Dendritic cell treated with granulocyte-macrophage colony-stimulating factor and Interleukin-4, amounts not matched to agents 40 ng/mL and 50 ng/mL, for 4 days (primary cell): ENCODE data around the gene ZNF516.
A peak's percentile ranks its signal among the peaks of the same experiment; 100 is the strongest.

Experiments
- H3K27ac Mint-ChIP-seq: one replicate; pipeline ENCODE4 v1.8.0; 2022; ENCODE audit warnings: mild to moderate bottlenecking, mixed read lengths
- H3K27me3 Mint-ChIP-seq: one replicate; pipeline ENCODE4 v1.8.0; 2022; ENCODE audit warnings: mild to moderate bottlenecking, mixed read lengths
- H3K36me3 Mint-ChIP-seq: one replicate; pipeline ENCODE4 v1.8.0; 2022; ENCODE audit warnings: low read depth, mixed read lengths
- H3K4me1 Mint-ChIP-seq: one replicate; pipeline ENCODE4 v1.8.0; 2022; ENCODE audit warnings: low read depth, mixed read lengths
- H3K4me3 Mint-ChIP-seq: one replicate; pipeline ENCODE4 v1.8.0; 2022; ENCODE audit warnings: mild to moderate bottlenecking, moderate library complexity, mixed read lengths
- H3K9me3 Mint-ChIP-seq: one replicate; pipeline ENCODE4 v1.8.0; 2022; ENCODE audit warnings: mixed read lengths
- intact Hi-C: fragments of 100-400 bp; cut with micrococcal nuclease; formaldehyde crosslinking; loops from one replicate; pipeline ENCODE4 v1.15.0; 2022

ZNF516 gene

GRCh38 chr18:76392349-76392748, 102.7 kb downstream of the ZNF516 start:
- intact Hi-C loops: no loop called here
- Mint-ChIP-seq H3K4me1 (peaks cover 70% of the 10 kb centered on the region), H3K36me3 (peaks cover 53% of the 10 kb centered on the region), H3K27ac (peak overlapping the region; percentile 59), H3K9me3 (no peaks in the 10 kb centered on the region), H3K4me3 (no peak overlapping the region), H3K27me3 (no peaks in the 10 kb centered on the region)

- H3K4me3 Mint-ChIP-seq: no peak overlapping the region
- H3K36me3 Mint-ChIP-seq: peaks cover 53% of the 10 kb centered on the region
- H3K9me3 Mint-ChIP-seq: no peaks in the 10 kb centered on the region
- H3K4me1 Mint-ChIP-seq: peaks cover 74% of the 10 kb centered on the region
- intact Hi-C loops: no loop called here
- peak overlapping the region; percentile 59 for H3K27ac Mint-ChIP-seq
- no peaks in the 10 kb centered on the region for H3K27me3 Mint-ChIP-seq
Observed at GRCh38 chr18:76391746-76392145, 103.3 kb downstream of the ZNF516 start.

GRCh38 chr18:76391038-76391437, 104.0 kb downstream of the ZNF516 start:
- H3K27ac Mint-ChIP-seq: peak overlapping the region; percentile 1
- H3K4me1 Mint-ChIP-seq: peaks cover 73% of the 10 kb centered on the region
- H3K27me3 Mint-ChIP-seq: no peaks in the 10 kb centered on the region
- intact Hi-C loops: no loop called here
- no peaks in the 10 kb centered on the region for H3K9me3 Mint-ChIP-seq
- H3K36me3 Mint-ChIP-seq: peaks cover 52% of the 10 kb centered on the region
- H3K4me3 Mint-ChIP-seq: no peak overlapping the region

GRCh38 chr18:76390452-76391035, 104.5 kb downstream of the ZNF516 start:
- Mint-ChIP-seq H3K27ac (peak overlapping the region; percentile 1), H3K27me3 (no peaks in the 10 kb centered on the region), H3K36me3 (peaks cover 54% of the 10 kb centered on the region), H3K4me3 (no peak overlapping the region), H3K9me3 (no peaks in the 10 kb centered on the region), H3K4me1 (peaks cover 71% of the 10 kb centered on the region)
- intact Hi-C loops: no loop called here

- H3K27ac Mint-ChIP-seq: no peak overlapping the region
- no peaks in the 10 kb centered on the region for H3K27me3 Mint-ChIP-seq
- intact Hi-C loops: no loop called here
- H3K9me3 Mint-ChIP-seq: no peaks in the 10 kb centered on the region
- peaks cover 54% of the 10 kb centered on the region for H3K36me3 Mint-ChIP-seq
- peaks cover 68% of the 10 kb centered on the region for H3K4me1 Mint-ChIP-seq
- H3K4me3 Mint-ChIP-seq: no peak overlapping the region
Observed at GRCh38 chr18:76389716-76390115, 105.3 kb downstream of the ZNF516 start.

GRCh38 chr18:76388891-76389423, 106.1 kb downstream of the ZNF516 start:
- H3K27ac Mint-ChIP-seq: no peak overlapping the region
- peaks cover 70% of the 10 kb centered on the region for H3K4me1 Mint-ChIP-seq
- no peak overlapping the region for H3K4me3 Mint-ChIP-seq
- peaks cover 55% of the 10 kb centered on the region for H3K36me3 Mint-ChIP-seq
- no peaks in the 10 kb centered on the region for H3K9me3 Mint-ChIP-seq
- intact Hi-C loops: no loop called here
- H3K27me3 Mint-ChIP-seq: no peaks in the 10 kb centered on the region

- H3K4me1 Mint-ChIP-seq: peaks cover 77% of the 10 kb centered on the region
- peaks cover 55% of the 10 kb centered on the region for H3K36me3 Mint-ChIP-seq
- H3K9me3 Mint-ChIP-seq: no peaks in the 10 kb centered on the region
- intact Hi-C loops: no loop called here
- H3K27me3 Mint-ChIP-seq: no peaks in the 10 kb centered on the region
- no peak overlapping the region for H3K27ac Mint-ChIP-seq
- H3K4me3 Mint-ChIP-seq: no peak overlapping the region
Observed at GRCh38 chr18:76388261-76388660, 106.8 kb downstream of the ZNF516 start.

GRCh38 chr18:76387608-76388007, 107.4 kb downstream of the ZNF516 start:
- Mint-ChIP-seq H3K36me3 (peaks cover 55% of the 10 kb centered on the region), H3K27ac (no peak overlapping the region), H3K9me3 (no peaks in the 10 kb centered on the region), H3K4me3 (no peak overlapping the region), H3K4me1 (peaks cover 77% of the 10 kb centered on the region), H3K27me3 (no peaks in the 10 kb centered on the region)
- intact Hi-C loops: no loop called here

- intact Hi-C loops: no loop called here
- no peaks in the 10 kb centered on the region for H3K9me3 Mint-ChIP-seq
- H3K36me3 Mint-ChIP-seq: peaks cover 49% of the 10 kb centered on the region
- H3K4me3 Mint-ChIP-seq: no peak overlapping the region
- peaks cover 71% of the 10 kb centered on the region for H3K4me1 Mint-ChIP-seq
- no peaks in the 10 kb centered on the region for H3K27me3 Mint-ChIP-seq
- H3K27ac Mint-ChIP-seq: no peak overlapping the region
Observed at GRCh38 chr18:76386886-76387285, 108.2 kb downstream of the ZNF516 start.

GRCh38 chr18:76386071-76386470, 109.0 kb downstream of the ZNF516 start:
- H3K27me3 Mint-ChIP-seq: no peaks in the 10 kb centered on the region
- H3K9me3 Mint-ChIP-seq: no peaks in the 10 kb centered on the region
- H3K4me1 Mint-ChIP-seq: peaks cover 63% of the 10 kb centered on the region
- H3K27ac Mint-ChIP-seq: no peak overlapping the region
- intact Hi-C loops: no loop called here
- peaks cover 45% of the 10 kb centered on the region for H3K36me3 Mint-ChIP-seq
- H3K4me3 Mint-ChIP-seq: no peak overlapping the region

- Mint-ChIP-seq H3K27ac (no peak overlapping the region), H3K27me3 (no peaks in the 10 kb centered on the region), H3K36me3 (peaks cover 49% of the 10 kb centered on the region), H3K9me3 (no peaks in the 10 kb centered on the region), H3K4me3 (no peak overlapping the region), H3K4me1 (peaks cover 59% of the 10 kb centered on the region)
- intact Hi-C loops: no loop called here
Observed at GRCh38 chr18:76385681-76385975, 109.4 kb downstream of the ZNF516 start.

- Mint-ChIP-seq H3K4me1 (peaks cover 53% of the 10 kb centered on the region), H3K36me3 (peaks cover 55% of the 10 kb centered on the region), H3K9me3 (no peaks in the 10 kb centered on the region), H3K4me3 (no peak overlapping the region), H3K27ac (no peak overlapping the region), H3K27me3 (no peaks in the 10 kb centered on the region)
- intact Hi-C loops: no loop called here
Observed at GRCh38 chr18:76384861-76385680, 110.0 kb downstream of the ZNF516 start.

GRCh38 chr18:76384114-76384790, 110.8 kb downstream of the ZNF516 start:
- Mint-ChIP-seq H3K9me3 (no peaks in the 10 kb centered on the region), H3K27ac (peak overlapping the region; percentile 67), H3K27me3 (no peaks in the 10 kb centered on the region), H3K4me3 (no peak overlapping the region), H3K36me3 (peaks cover 62% of the 10 kb centered on the region), H3K4me1 (peaks cover 45% of the 10 kb centered on the region)
- intact Hi-C loops: no loop called here

- H3K4me3 Mint-ChIP-seq: no peak overlapping the region
- no peaks in the 10 kb centered on the region for H3K9me3 Mint-ChIP-seq
- H3K27me3 Mint-ChIP-seq: no peaks in the 10 kb centered on the region
- peak overlapping the region; percentile 67 for H3K27ac Mint-ChIP-seq
- intact Hi-C loops: no loop called here
- peaks cover 62% of the 10 kb centered on the region for H3K36me3 Mint-ChIP-seq
- peaks cover 39% of the 10 kb centered on the region for H3K4me1 Mint-ChIP-seq
Observed at GRCh38 chr18:76383636-76384035, 111.4 kb downstream of the ZNF516 start.
